Measurements from ENCODE around the gene AQP10.

DNA sequence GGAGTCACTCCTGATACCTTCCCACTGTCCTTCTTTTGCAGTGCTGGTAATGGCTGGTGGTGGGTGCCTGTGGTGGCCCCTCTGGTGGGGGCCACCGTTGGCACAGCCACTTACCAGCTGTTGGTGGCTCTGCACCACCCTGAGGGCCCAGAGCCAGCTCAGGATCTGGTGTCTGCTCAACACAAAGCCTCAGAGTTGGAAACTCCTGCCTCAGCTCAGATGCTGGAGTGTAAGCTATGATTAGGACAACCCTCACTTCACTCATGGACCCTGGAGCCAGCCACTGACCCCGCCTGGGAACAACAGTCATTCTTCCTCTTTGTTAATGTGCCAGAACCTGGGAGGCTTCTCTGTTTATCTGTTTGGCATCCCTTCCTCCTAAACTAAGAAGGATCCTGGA lies 3.3 kb downstream of the AQP10 start:
- no peak for TF ChIP-seq CEBPB (IDR thresholded peaks at IDR 0.05)
- TF ChIP-seq, protein P1, sequence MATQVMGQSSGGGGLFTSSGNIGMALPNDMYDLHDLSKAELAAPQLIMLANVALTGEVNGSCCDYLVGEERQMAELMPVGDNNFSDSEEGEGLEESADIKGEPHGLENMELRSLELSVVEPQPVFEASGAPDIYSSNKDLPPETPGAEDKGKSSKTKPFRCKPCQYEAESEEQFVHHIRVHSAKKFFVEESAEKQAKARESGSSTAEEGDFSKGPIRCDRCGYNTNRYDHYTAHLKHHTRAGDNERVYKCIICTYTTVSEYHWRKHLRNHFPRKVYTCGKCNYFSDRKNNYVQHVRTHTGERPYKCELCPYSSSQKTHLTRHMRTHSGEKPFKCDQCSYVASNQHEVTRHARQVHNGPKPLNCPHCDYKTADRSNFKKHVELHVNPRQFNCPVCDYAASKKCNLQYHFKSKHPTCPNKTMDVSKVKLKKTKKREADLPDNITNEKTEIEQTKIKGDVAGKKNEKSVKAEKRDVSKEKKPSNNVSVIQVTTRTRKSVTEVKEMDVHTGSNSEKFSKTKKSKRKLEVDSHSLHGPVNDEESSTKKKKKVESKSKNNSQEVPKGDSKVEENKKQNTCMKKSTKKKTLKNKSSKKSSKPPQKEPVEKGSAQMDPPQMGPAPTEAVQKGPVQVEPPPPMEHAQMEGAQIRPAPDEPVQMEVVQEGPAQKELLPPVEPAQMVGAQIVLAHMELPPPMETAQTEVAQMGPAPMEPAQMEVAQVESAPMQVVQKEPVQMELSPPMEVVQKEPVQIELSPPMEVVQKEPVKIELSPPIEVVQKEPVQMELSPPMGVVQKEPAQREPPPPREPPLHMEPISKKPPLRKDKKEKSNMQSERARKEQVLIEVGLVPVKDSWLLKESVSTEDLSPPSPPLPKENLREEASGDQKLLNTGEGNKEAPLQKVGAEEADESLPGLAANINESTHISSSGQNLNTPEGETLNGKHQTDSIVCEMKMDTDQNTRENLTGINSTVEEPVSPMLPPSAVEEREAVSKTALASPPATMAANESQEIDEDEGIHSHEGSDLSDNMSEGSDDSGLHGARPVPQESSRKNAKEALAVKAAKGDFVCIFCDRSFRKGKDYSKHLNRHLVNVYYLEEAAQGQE (IDR thresholded peaks at IDR 0.05; ENCODE audit: low read depth) = no peak
- TF ChIP-seq TAF1 (IDR thresholded peaks at IDR 0.05; ENCODE audit: low read depth) = no peak
- TF ChIP-seq FOXM1 (IDR thresholded peaks at IDR 0.05; ENCODE audit: borderline replicate concordance, low read depth) = no peak

Measured in Ishikawa (cell line).